PFSK-1 (cell line): ENCODE results near the gene SIGLEC7.

Source experiments
- FOXP2 ChIP-seq: optimal IDR thresholded peaks from 2 replicates; pipeline ENCODE3; 2011; ENCODE audit warnings: borderline replicate concordance, control low read depth, inconsistent platforms; ENCODE audit not compliant: insufficient read depth; ENCODE audit errors: extremely low read length, extremely low read depth
- POLR2AphosphoS5 ChIP-seq: IDR thresholded peaks from 2 replicates; pipeline ENCODE4 v1.6.1; 2012; ENCODE audit warnings: low read depth, mild to moderate bottlenecking, control low read depth, low read length, moderate library complexity
- REST ChIP-seq, 2 experiments: IDR thresholded peaks; 2 replicates each; pipeline versions ENCODE4 v1.6.1 to v1.8.0; 2011 to 2012; ENCODE audit warnings: low read depth in 2 of 2, low read length in 2 of 2, control low read depth in 1 of 2, inconsistent platforms in 1 of 2, mild to moderate bottlenecking in 1 of 2, moderate library complexity in 1 of 2; ENCODE audit not compliant: insufficient read depth in 1 of 2
- SIN3A ChIP-seq: IDR thresholded peaks from 2 replicates; pipeline ENCODE4 v1.6.1; 2012; ENCODE audit warnings: mild to moderate bottlenecking, low read length, moderate library complexity, borderline replicate concordance; ENCODE audit not compliant: insufficient read depth

GRCh38 chr19:51107406-51108065, 34.6 kb upstream of the SIGLEC7 start:
- TF ChIP-seq SIN3A, result no peak
- TF ChIP-seq FOXP2, result no peak
- TF ChIP-seq POLR2AphosphoS5, result no peak
- no peak for TF ChIP-seq REST (IDR thresholded peaks at IDR 0.05; ENCODE audit: insufficient read depth in 1 of 2, low read depth in 2 of 2, low read length in 2 of 2)
